Immature natural killer cell (primary cell): ENCODE data around the gene RGS13. TPM values are rescaled to one million over a fixed set of nuclear protein-coding genes. Genes with fewer than 3 reads are reported as not detected.

Experiments
- DNase-seq, 3 donors: peaks; one replicate each; pipeline ENCODE4 v3.0.0; 2022; ENCODE audit warnings: mixed read lengths in 1 of 3
- H3K27ac Mint-ChIP-seq, 6 donors: one replicate each; pipeline ENCODE4 v1.8.0; 2020; ENCODE audit warnings: mixed read lengths in 6 of 6, mild to moderate bottlenecking in 5 of 6, inconsistent platforms in 4 of 6, moderate library complexity in 3 of 6
- H3K27me3 Mint-ChIP-seq, 3 donors: one replicate each; pipeline ENCODE4 v1.8.0; 2020 to 2021; ENCODE audit warnings: low read depth in 3 of 3, mild to moderate bottlenecking in 3 of 3, mixed read lengths in 3 of 3, moderate library complexity in 3 of 3, inconsistent platforms in 1 of 3
- H3K36me3 Mint-ChIP-seq, 3 donors: one replicate each; pipeline ENCODE4 v1.8.0; 2020; ENCODE audit warnings: mixed read lengths in 3 of 3, inconsistent platforms in 2 of 3, mild to moderate bottlenecking in 2 of 3
- H3K4me1 Mint-ChIP-seq, 2 donors: one replicate each; pipeline ENCODE4 v1.8.0; 2020; ENCODE audit warnings: inconsistent platforms in 2 of 2, mild to moderate bottlenecking in 2 of 2, mixed read lengths in 2 of 2, moderate library complexity in 1 of 2
- H3K4me3 Mint-ChIP-seq, 5 donors: one replicate each; pipeline ENCODE4 v1.8.0; 2020; ENCODE audit warnings: mild to moderate bottlenecking in 5 of 5, mixed read lengths in 5 of 5, inconsistent platforms in 3 of 5, moderate library complexity in 3 of 5
- H3K9me3 Mint-ChIP-seq, 6 donors: one replicate each; pipeline ENCODE4 v1.8.0; 2020; ENCODE audit warnings: mild to moderate bottlenecking in 6 of 6, mixed read lengths in 6 of 6, inconsistent platforms in 4 of 6, moderate library complexity in 3 of 6
- polyA plus RNA-seq, 3 donors: library from polyadenylated mRNA; unstranded; fragments of 300-500 nt; fragmentation: Illumina TruSeq; gene quantifications; one replicate each; pipeline ENCODE4 v1.2.3, GENCODE V29; 2021

RGS13 gene
- polyA plus RNA-seq, 3 donors from 2014 or later = 0.16 TPM; not detected in 2

DNA sequence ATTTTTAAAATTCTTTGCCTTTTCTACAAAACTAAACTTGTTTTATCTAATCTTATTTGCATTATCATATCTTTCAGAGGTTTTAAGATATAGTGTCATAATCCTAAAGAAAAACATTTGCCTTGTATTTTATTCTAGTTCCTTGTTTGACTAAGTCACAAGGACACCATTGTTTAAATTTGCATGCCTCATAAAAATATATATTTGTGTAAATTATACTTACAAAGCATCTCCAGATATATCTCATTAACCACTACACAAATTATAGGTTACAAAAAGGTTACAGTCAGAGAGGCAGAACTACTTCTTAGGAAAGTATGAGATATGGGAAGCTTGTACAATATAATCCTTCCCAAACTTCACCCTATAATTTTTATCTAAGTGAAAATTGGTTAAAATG lies 4.2 kb upstream of the RGS13 start:
- Mint-ChIP-seq H3K36me3 (no peaks in the 10 kb centered on the region), H3K4me1 (no peaks in the 10 kb centered on the region), H3K9me3 (no peaks in the 10 kb centered on the region), H3K27me3 (peaks cover 0 to 10% (median 4%) of the 10 kb centered on the region in 3 donors), H3K4me3 (no peak overlapping the region), H3K27ac (no peak overlapping the region)
- DNase-seq = no peak

DNA sequence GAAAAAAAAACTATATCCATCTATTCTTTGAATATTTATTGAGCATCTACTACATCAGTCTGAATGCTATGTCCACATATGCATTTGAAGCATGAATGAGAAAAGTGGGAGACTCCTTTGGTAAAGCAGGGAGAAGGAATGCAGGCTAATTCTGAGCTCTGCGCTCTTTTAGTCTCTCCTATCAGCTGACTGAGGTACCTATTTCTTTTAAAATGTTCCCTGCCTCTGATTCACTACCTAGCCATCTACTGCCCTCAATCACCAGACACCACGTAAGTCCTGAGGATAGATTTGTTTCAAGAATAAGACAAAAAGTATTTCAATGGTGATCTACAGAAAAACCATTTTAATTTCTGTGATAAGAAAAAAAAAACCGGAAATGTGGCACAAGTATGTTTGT lies 3.8 kb upstream of the RGS13 start:
- Mint-ChIP-seq H3K4me3 (no peak overlapping the region), H3K27ac (no peak overlapping the region), H3K9me3 (no peaks in the 10 kb centered on the region), H3K4me1 (no peaks in the 10 kb centered on the region), H3K27me3 (peaks cover 0 to 10% (median 4%) of the 10 kb centered on the region in 3 donors), H3K36me3 (no peaks in the 10 kb centered on the region)
- no peak for DNase-seq

DNA sequence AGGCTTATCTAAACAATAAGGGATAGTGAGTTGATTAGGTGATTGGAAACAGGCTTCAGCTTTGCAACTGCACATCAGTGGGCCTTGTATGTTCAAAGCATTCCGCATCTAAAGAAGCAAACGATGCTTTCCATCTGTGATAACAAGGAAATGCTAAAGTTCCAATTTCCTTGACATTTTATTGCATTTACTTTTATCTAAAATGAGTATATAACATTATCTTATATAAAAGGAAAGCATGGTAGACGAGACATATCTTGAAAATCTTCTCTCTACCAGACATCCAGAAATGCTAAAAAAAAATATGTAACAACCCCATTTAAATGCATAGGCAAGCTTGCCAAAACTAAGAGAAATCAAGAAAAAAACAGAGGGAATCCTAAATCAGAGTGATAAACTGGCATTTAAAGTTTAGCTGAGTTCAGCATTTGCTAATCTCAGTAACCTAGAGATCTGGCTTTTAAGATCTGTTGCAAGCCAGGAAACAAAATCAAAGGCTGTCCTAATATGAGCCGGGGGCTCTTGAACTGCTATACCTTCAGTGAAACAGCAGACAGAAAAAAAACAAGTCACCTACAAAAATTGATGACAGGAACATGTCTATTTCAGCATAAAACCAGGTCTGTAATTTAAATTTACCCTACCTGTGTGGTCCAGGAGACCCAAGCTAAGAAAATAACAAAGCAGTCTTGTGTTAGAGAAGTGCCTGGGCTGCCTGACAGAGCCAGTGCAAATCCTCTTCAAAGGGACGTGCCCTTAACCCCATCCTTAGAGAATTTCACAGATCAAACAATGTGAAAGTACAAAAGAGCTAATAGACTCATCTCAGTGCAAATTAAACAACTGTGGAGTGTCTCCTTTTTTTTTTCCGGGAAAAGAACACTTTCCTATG lies 3.1 kb upstream of the RGS13 start:
- Mint-ChIP-seq H3K27me3 (peaks cover 0 to 10% (median 4%) of the 10 kb centered on the region in 3 donors), H3K36me3 (no peaks in the 10 kb centered on the region), H3K27ac (no peak overlapping the region), H3K9me3 (no peaks in the 10 kb centered on the region), H3K4me3 (no peak overlapping the region), H3K4me1 (no peaks in the 10 kb centered on the region)
- no peak for DNase-seq

DNA sequence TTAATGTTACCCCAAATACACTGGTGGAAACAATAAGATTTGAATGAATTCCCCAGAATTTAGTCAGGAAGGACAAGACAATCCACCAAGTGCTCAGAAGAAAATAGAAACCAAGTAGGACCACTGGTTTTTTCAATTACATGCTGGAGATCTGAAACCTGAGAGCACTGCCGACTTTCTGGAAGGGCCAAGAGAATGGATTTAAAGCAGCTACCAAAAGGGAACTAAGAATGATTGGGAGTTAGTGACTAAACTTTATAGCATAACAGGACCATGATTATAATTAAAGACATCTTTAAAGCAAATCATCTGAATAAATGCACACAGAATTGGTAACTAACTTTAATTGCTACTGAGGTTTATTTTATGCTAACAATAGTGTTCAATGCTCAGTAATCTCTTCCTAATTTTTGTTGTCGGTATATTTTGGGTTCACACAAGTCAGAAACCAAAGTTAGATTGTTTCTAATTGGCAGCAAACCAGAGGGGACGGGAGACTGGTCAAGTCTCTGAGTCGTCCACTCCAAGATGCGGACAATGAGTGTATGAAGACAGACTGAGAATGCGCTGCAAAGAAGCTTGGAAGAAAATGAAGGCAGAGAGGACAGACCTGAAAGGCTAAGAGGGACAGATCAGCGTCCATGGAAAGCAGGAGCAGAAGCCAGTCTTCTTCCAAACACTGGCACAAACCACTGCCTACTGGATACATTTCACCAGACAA lies 2.3 kb upstream of the RGS13 start:
- no peak for DNase-seq

DNA sequence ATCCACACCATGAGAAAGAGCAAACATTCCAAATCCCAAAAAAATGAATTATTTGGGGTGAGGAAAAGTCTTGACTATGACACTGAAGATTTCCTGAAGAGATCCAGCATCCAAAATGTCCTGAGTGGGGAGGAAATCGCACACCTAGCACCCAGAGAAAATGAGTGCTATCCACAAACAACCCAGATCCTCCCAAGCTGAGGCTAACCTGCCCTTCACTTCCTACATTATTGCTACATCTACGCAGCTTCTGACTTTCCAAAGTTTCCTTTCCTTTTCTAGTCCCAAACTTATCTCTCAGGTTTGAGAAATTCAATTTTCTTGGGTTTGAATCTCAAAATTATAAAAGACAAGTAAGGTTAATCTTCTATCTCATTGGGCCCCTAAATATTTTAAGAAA lies 906 bp upstream of the RGS13 start:
- H3K36me3 Mint-ChIP-seq = no peaks in the 10 kb centered on the region
- H3K27me3 Mint-ChIP-seq = peaks cover 0 to 8% (median 2%) of the 10 kb centered on the region in 3 donors
- H3K27ac Mint-ChIP-seq = no peak overlapping the region
- DNase-seq = no peak
- no peak overlapping the region for H3K4me3 Mint-ChIP-seq
- no peaks in the 10 kb centered on the region for H3K4me1 Mint-ChIP-seq
- no peaks in the 10 kb centered on the region for H3K9me3 Mint-ChIP-seq

More for the DNA sequence above, 2.3 kb upstream of the RGS13 start:
- Mint-ChIP-seq H3K36me3 (no peaks in the 10 kb centered on the region), H3K9me3 (no peaks in the 10 kb centered on the region), H3K4me3 (no peak overlapping the region), H3K4me1 (no peaks in the 10 kb centered on the region), H3K27ac (no peak overlapping the region), H3K27me3 (peaks cover 0 to 8% (median 2%) of the 10 kb centered on the region in 3 donors)

DNA sequence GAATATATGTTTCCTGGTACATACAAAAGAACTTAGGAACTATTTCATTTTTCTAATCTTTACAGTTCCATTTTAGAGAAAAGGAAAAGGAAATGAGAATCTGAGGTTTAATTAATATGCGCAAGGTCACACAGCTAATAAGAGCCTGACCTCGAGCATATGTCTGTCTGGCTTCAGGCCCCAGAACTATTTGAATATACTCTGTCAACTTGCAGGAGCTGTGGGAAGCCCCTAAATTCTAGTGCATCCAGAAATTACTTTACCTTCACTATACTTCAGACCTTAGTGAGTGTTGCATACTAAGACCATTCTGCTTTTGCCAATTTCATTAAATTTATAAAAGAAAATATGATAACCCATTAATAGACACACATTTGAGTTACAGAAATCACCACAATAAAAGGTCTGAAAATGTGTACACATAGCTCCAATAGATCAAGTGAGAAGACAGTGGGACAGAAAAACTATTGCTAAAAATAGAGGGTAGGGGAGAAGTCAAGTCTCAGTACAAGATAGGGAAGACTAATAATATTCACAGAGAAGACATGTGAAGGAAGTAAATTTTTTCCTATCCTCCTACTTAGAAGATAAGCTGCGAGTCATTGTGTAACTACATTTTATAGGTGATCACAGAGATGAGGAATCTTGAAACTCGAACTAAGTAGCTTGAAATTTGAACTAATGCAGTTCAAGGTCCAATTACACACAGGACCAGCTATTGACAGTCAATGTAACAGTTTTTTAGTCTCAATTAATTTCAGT lies 3.8 kb downstream of the RGS13 start:
- Mint-ChIP-seq H3K27ac (no peak overlapping the region), H3K4me3 (no peak overlapping the region), H3K36me3 (no peaks in the 10 kb centered on the region), H3K27me3 (peaks cover 0 to 4% (median 0%) of the 10 kb centered on the region in 3 donors), H3K9me3 (no peaks in the 10 kb centered on the region), H3K4me1 (no peaks in the 10 kb centered on the region)
- no peak for DNase-seq

DNA sequence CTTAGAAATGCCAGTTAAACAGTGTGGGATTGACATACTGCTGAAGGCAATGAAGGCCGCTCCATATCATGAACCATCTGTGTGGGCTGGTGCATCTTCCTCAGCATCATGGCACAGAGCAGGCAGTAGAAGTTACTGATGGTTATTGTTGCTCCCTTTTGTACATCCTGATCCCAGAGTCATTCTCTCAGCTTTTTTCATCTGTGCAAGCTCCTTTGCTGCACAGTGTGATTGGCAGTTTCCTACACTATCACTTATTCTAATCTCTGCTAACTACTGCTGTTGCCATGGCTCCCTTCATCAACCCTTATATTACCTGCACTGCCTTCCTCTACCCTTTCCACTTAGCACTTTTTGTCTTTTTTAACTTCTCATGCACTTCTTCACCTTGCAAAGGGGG lies 16.2 kb downstream of the RGS13 start:
- Mint-ChIP-seq H3K36me3 (no peaks in the 10 kb centered on the region), H3K27ac (no peak overlapping the region), H3K9me3 (no peaks in the 10 kb centered on the region), H3K27me3 (peaks cover 0 to 1% (median 0%) of the 10 kb centered on the region in 3 donors), H3K4me1 (no peaks in the 10 kb centered on the region), H3K4me3 (no peak overlapping the region)
- no peak for DNase-seq

DNA sequence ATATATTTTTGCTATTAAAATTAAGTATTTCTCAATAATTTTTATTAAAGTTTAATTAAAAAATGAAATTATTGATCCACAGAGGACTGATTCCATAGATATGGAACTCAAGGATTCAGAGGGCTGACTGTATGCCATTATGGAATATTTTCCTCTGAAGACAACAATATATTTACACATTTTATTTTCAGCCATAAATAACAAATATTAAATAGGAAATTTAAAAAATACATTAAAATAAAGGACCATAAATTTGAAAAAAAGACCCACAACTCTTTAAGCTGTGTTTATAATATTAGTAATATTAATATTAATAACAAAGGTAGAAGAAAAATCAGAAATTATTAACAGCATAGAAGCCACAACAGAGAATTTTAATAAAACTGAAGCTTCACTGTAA lies 18.2 kb downstream of the RGS13 start:
- no peak overlapping the region for H3K4me3 Mint-ChIP-seq

DNA sequence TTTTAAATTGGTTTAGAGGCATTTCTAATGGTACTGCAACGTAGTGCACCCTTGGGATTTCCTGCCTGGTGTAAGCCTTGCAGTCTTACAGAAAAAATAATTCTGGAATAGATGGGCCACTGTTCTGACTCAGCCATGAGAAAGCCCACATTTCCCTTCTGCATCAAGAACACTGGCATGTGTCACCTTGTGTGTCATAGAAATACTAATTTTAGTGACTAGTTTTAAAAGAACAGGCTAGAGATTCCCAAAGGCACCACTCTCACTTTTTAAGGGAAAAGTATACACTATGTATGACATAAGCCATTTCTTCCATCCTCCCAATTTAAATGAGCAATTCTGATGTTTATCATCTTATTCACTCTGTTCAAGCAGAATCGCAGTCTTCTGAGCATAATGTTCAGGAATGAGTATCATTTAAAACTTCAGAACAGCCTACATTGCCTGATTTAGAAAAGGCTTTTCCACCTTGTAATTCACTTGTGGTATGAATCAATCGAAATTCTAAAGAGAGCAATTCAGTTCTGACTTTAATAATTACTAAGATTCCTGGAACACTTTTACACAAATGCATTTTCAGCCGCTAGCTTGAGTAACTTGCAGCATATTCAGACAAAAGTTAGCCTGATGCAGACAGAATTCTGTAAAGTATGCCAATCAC lies 18.8 kb downstream of the RGS13 start:
- Mint-ChIP-seq H3K4me1 (no peaks in the 10 kb centered on the region), H3K27ac (no peak overlapping the region), H3K9me3 (no peaks in the 10 kb centered on the region), H3K27me3 (no peaks in the 10 kb centered on the region), H3K4me3 (no peak overlapping the region), H3K36me3 (no peaks in the 10 kb centered on the region)
- DNase-seq = no peak

More for the DNA sequence above, 18.2 kb downstream of the RGS13 start:
- Mint-ChIP-seq H3K27ac (no peak overlapping the region), H3K27me3 (peaks cover 0 to 1% (median 0%) of the 10 kb centered on the region in 3 donors), H3K4me1 (no peaks in the 10 kb centered on the region), H3K9me3 (no peaks in the 10 kb centered on the region), H3K36me3 (no peaks in the 10 kb centered on the region)
- DNase-seq = no peak

DNA sequence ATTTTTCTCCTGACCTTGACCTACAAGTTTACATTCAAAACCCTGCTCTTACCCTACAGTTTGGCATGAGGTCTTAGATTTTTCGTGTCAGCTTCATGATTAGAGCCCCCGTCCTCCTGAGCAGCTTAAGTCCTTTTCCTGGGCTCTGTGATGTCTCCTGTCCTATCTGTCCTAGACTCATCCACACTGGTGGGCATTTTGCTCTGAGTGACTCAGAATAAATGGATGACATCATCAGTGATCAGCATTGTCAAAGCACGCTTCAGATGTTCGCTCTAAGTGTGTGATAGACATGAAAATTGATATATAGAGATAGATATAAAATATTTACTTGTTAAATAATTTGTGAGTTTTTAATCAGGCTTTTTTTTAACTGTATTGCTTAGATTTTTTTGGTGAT lies 21.8 kb downstream of the RGS13 start:
- Mint-ChIP-seq H3K4me1 (no peaks in the 10 kb centered on the region), H3K4me3 (no peak overlapping the region), H3K36me3 (no peaks in the 10 kb centered on the region), H3K9me3 (no peaks in the 10 kb centered on the region), H3K27ac (no peak overlapping the region), H3K27me3 (no peaks in the 10 kb centered on the region)
- no peak for DNase-seq

DNA sequence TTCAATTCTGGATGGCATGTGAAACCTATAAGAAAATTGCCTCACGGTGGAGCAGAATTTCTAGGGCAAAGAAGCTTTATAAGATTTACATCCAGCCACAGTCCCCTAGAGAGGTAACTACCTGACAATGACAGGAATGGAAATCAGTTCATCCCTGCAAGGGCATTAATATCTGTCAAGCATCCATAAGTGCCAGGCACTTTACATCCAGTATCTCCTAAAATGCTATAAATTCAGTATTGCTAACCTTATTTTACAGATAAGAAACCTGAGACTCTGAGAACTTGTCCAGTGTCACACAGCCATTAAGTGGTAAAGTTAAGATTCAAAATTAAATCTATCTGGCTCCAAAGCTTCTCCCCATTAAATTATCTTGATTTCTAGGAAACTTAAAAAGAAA lies 22.3 kb downstream of the RGS13 start:
- no peak for DNase-seq
- H3K36me3 Mint-ChIP-seq = no peaks in the 10 kb centered on the region
- no peak overlapping the region for H3K4me3 Mint-ChIP-seq
- H3K4me1 Mint-ChIP-seq = no peaks in the 10 kb centered on the region
- no peaks in the 10 kb centered on the region for H3K27me3 Mint-ChIP-seq
- H3K27ac Mint-ChIP-seq = no peak overlapping the region
- no peaks in the 10 kb centered on the region for H3K9me3 Mint-ChIP-seq

DNA sequence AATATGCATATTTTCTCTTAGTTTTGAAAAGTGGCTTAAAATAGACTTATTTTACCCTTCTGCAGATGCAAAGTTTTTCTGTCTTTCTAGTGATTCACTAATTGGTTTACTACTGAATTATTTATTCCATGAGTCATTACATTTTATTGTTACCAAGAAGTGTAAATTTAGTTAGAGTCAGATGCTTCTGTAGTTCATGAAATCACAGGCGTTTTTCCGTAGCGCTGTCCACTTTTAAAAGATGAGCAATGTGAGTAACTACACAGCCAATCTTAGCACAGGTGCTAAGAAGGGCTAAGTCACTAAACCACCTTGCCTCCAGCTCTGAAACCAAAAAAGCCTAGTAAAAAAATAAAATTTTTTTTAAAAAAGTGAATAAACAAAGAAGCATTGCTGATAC lies 24.7 kb downstream of the RGS13 start:
- Mint-ChIP-seq H3K4me1 (no peaks in the 10 kb centered on the region), H3K27ac (no peak overlapping the region), H3K36me3 (no peaks in the 10 kb centered on the region), H3K27me3 (no peaks in the 10 kb centered on the region), H3K9me3 (peaks cover 0 to 3% (median 0%) of the 10 kb centered on the region in 6 donors), H3K4me3 (no peak overlapping the region)
- no peak for DNase-seq

DNA sequence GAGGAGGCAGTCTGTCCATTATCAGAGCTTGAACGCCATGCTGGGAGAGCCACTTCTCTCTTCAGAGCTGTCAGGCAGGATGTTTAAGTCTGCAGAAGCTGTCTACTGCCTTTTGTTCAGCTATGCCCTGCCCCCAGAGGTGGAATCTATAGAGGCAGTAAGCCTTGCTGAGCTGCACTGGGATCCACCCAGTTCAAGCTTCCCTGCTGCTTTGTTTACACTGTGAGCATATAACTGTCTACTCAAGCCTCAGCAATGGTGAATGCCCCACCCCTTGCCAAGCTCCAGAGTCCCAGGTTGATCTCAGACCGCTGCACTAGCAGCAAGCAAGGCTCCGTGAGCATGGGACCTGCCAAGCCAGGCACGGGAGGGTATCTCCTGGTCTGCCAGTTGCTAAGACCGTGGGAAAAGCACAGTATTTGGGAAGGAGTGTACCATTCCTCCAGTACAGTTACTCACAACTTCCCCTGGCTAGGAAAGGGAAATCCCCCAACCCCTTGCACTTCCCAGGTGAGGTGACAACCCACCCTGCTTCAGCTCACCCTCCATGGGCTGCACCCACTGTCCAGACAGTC lies 32.5 kb downstream of the RGS13 start:
- peaks cover 0 to 4% (median 1%) of the 10 kb centered on the region in 3 donors for H3K27me3 Mint-ChIP-seq
- no peaks in the 10 kb centered on the region for H3K4me1 Mint-ChIP-seq
- no peak overlapping the region for H3K27ac Mint-ChIP-seq
- H3K4me3 Mint-ChIP-seq = no peak overlapping the region
- peaks cover 0 to 3% (median 0%) of the 10 kb centered on the region in 6 donors for H3K9me3 Mint-ChIP-seq
- H3K36me3 Mint-ChIP-seq = no peaks in the 10 kb centered on the region
- DNase-seq = no peak
